Endothelial cell of umbilical vein (primary cell): ENCODE results near the gene SH2D3C. TPM values are rescaled to one million over a fixed set of nuclear protein-coding genes. Genes with fewer than 3 reads are reported as not detected.

Experiments
- BruUV-seq: library from RNA; stranded (reverse); fragments of 400-500 nt; replicated peaks from 2 replicates; lab custom pipeline; 2021; lab: Mats Ljungman, UMichigan
- CTCF ChIA-PET: fragments of 300-600, 350-600 bp; sonication (Branson Sonifier 250); formaldehyde crosslinking; loops from one replicate; lab custom pipeline; 2021; ENCODE audit warnings: antibody characterized with exemption, inconsistent platforms; lab: Charles Lee
- POLR2A ChIA-PET: fragments of 300-600, 350-600 bp; sonication (Branson Sonifier 250); formaldehyde crosslinking; loops from one replicate; lab custom pipeline; 2021; ENCODE audit warnings: antibody characterized with exemption, inconsistent platforms; lab: Charles Lee
- DNase-seq: peaks from one replicate; pipeline ENCODE4 v3.0.0-alpha.2; 2011; ENCODE audit warnings: low read depth, low spot score
- FAIRE-seq: peaks from 2 replicates; lab custom pipeline; 2011; peaks lifted over from hg19 to GRCh38; lab: Jason Lieb, UNC
- H2AFZ ChIP-seq: 2 replicates; pipeline ENCODE4 v1.6.0; 2012; ENCODE audit warnings: low read depth, low read length, control low read depth, inconsistent platforms
- H3K27ac ChIP-seq: 2 replicates; pipeline ENCODE4 v1.5.1; 2011; ENCODE audit warnings: low read depth, mild to moderate bottlenecking, control low read depth, low read length, moderate library complexity; ENCODE audit not compliant: insufficient read depth
- H3K27me3 ChIP-seq, 2 experiments: 2 replicates each; pipeline versions ENCODE4 v1.6.0 to v1.6.1; 2011; ENCODE audit warnings: low read length in 2 of 2, mixed read lengths in 1 of 2; ENCODE audit not compliant: control insufficient read depth in 2 of 2, insufficient read depth in 2 of 2
- H3K36me3 ChIP-seq, 2 experiments: 2 replicates in 1 of 2; 3 replicates in 1 of 2; pipeline ENCODE4 v1.5.1; 2011; ENCODE audit warnings: low read length in 2 of 2, mild to moderate bottlenecking in 1 of 2, moderate library complexity in 1 of 2; ENCODE audit not compliant: control insufficient read depth in 2 of 2, insufficient read depth in 2 of 2; ENCODE audit errors: extremely low read depth in 1 of 2
- H3K4me1 ChIP-seq: 3 replicates; pipeline ENCODE4 v1.5.1; 2011; ENCODE audit warnings: mild to moderate bottlenecking, low read length; ENCODE audit not compliant: control insufficient read depth, insufficient read depth; ENCODE audit errors: extremely low read depth
- H3K4me2 ChIP-seq: 2 replicates; pipeline ENCODE4 v1.6.1; 2011; ENCODE audit warnings: low read length, control low read depth, mixed read lengths; ENCODE audit not compliant: insufficient read depth
- H3K4me3 ChIP-seq, 3 experiments: fragments of 200-600 bp in 1 of 3; sonication (generic), shearing (Covaris generic) in 1 of 3; replicated peaks in 1 of 3; 2 replicates each; pipeline ENCODE4 v1.5.1; 2011 to 2016; ENCODE audit warnings: control low read depth in 3 of 3, low read length in 3 of 3, mild to moderate bottlenecking in 2 of 3, inconsistent platforms in 1 of 3, low read depth in 1 of 3, moderate library complexity in 1 of 3; ENCODE audit not compliant: insufficient read depth in 1 of 3
- H3K79me2 ChIP-seq: 2 replicates; pipeline ENCODE4 v1.6.0; 2012; ENCODE audit warnings: low read length, inconsistent platforms; ENCODE audit not compliant: control insufficient read depth, insufficient read depth
- H3K9ac ChIP-seq: replicated peaks from 2 replicates; pipeline ENCODE3; 2011; ENCODE audit warnings: low read length, control low read depth; ENCODE audit not compliant: insufficient read depth; ENCODE audit errors: extremely low read depth
- H3K9me1 ChIP-seq: replicated peaks from 3 replicates; pipeline ENCODE4 v1.6.0; 2011; ENCODE audit warnings: mild to moderate bottlenecking, low read length; ENCODE audit not compliant: control insufficient read depth, insufficient read depth; ENCODE audit errors: extremely low read depth
- H3K9me3 ChIP-seq: replicated peaks from 2 replicates; pipeline ENCODE4 v1.5.1; 2012; ENCODE audit warnings: low read length, inconsistent platforms; ENCODE audit not compliant: control insufficient read depth, insufficient read depth
- H4K20me1 ChIP-seq: replicated peaks from 2 replicates; pipeline ENCODE3; 2011; ENCODE audit warnings: mild to moderate bottlenecking, low read length; ENCODE audit not compliant: control insufficient read depth, insufficient read depth; ENCODE audit errors: extremely low read depth
- EZH2 ChIP-seq: IDR thresholded peaks from 2 replicates; pipeline ENCODE4 v1.6.1; 2012; ENCODE audit warnings: borderline replicate concordance, low read depth, mild to moderate bottlenecking, moderate library complexity, low read length, inconsistent platforms; ENCODE audit not compliant: severe bottlenecking
- FOS ChIP-seq: IDR thresholded peaks from 2 replicates; pipeline ENCODE4 v1.6.1; 2011; ENCODE audit warnings: mild to moderate bottlenecking, low read length, moderate library complexity, borderline replicate concordance; ENCODE audit not compliant: insufficient read depth
- GATA2 ChIP-seq: IDR thresholded peaks from 2 replicates; pipeline ENCODE4 v1.7.0; 2011; ENCODE audit warnings: low read depth, mild to moderate bottlenecking, moderate library complexity, mixed read lengths, low read length; ENCODE audit not compliant: insufficient read length, insufficient read depth
- JUN ChIP-seq: IDR thresholded peaks from 2 replicates; pipeline ENCODE4 v1.6.1; 2011; ENCODE audit warnings: borderline replicate concordance, low read depth; ENCODE audit not compliant: insufficient read length, insufficient read depth
- MYC ChIP-seq: IDR thresholded peaks from one replicate; pipeline ENCODE4 v1.6.1; 2011; ENCODE audit warnings: mild to moderate bottlenecking, low read depth, low read length
- POLR2A ChIP-seq: IDR thresholded peaks from 2 replicates; pipeline ENCODE4 v1.6.1; 2012; ENCODE audit warnings: low read depth, mild to moderate bottlenecking, control low read depth, low read length
- POLR2AphosphoS5 ChIP-seq: IDR thresholded peaks from 2 replicates; pipeline ENCODE4 v1.6.1; 2012; ENCODE audit warnings: low read depth, mild to moderate bottlenecking, control low read depth, low read length, moderate library complexity; ENCODE audit not compliant: insufficient read depth
- dilution Hi-C: fragments of 300-500 bp; cut with MboI; formaldehyde crosslinking; loops from one replicate; pipeline ENCODE4 v1.15.0; 2019; ENCODE audit warnings: low sequenced_read_pairs; ENCODE audit not compliant: extremely low pct_ligation_motif_present
- intact Hi-C: fragments of 100-400 bp; cut with micrococcal nuclease; formaldehyde crosslinking; loops from one replicate; pipeline ENCODE4 v1.10.0; 2022
- polyA plus RNA-seq, 4 experiments: library from polyadenylated mRNA; depleted of rRNA in 3 of 4; stranded (reverse) in 3 of 4; unstranded in 1 of 4; fragments of >200 nt; gene quantifications; 2 replicates each; pipeline versions ENCODE4 v1.2.1 to v1.2.3, GENCODE V29; 2011 to 2012; ENCODE audit warnings: missing spikeins in 1 of 4
- total RNA-seq: library from RNA; stranded (reverse); gene quantifications from 2 replicates; pipeline ENCODE4 v1.2.3, GENCODE V29; 2021
- TF ChIP-seq, protein P1 (sequence below): IDR thresholded peaks from 2 replicates; pipeline ENCODE4 v1.6.1; 2011; ENCODE audit not compliant: insufficient read depth, insufficient read length
- TF ChIP-seq, protein P2 (sequence below), 2 donors: IDR thresholded peaks; 1 replicate in 1 of 2; 2 replicates in 1 of 2; pipeline ENCODE4 v1.5.1; 2011; ENCODE audit warnings: low read length in 2 of 2, mild to moderate bottlenecking in 2 of 2, moderate library complexity in 2 of 2, control low read depth in 1 of 2, inconsistent platforms in 1 of 2, low read depth in 1 of 2; ENCODE audit not compliant: insufficient read depth in 1 of 2; ENCODE audit errors: extremely low read depth in 1 of 2

The SH2D3C gene
- total and polyA plus RNA-seq, 2 donors (not counting 3 experiments of a cell fraction or from before 2014, with no cell fraction given), result 95.0 to 173 TPM

DNA sequence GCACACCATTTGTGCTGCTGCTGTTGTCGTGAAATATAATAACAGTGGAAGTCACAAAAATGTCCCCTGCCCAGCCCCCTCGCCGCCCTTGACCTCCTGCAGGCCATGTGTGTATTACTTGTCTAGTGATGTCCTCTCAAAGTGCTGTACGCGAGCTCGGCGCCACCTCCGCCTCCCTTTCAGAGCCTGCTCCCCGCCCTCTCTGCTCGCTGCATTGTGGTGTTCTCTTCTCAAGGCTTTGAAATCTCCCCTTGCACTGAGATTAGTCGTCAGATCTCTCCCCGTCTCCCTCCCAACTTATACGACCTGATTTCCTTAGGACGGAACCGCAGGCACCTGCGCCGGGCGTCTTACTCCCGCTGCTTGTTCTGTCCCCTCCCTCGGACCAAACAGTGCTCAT, 86.4 kb downstream of the SH2D3C start:
- Histone ChIP-seq H3K4me1 (no peaks in the 10 kb centered on the region), H3K36me3 (peaks cover 0 to 14% of the 10 kb centered on the region in 2 experiments), H4K20me1 (no peaks in the 10 kb centered on the region), H3K9ac (no peak overlapping the region), H3K9me1 (no peaks in the 10 kb centered on the region), H3K79me2 (no peaks in the 10 kb centered on the region), H3K9me3 (no peaks in the 10 kb centered on the region), H3K27ac (no peak overlapping the region), H2AFZ (no peak overlapping the region), H3K4me3 (no peak overlapping the region), H3K27me3 (no peaks in the 10 kb centered on the region), H3K4me2 (no peak overlapping the region)
- intact Hi-C loops (no loop called here), dilution Hi-C loops (no loop called here)
- no peak for DNase-seq
- ChIA-PET CTCF (no interaction called here), POLR2A (no interaction called here)
- BruUV-seq, result no TSS peak
- TF ChIP-seq EZH2 (no peak), POLR2AphosphoS5 (no peak), GATA2 (no peak)
- no peak for FAIRE-seq

DNA sequence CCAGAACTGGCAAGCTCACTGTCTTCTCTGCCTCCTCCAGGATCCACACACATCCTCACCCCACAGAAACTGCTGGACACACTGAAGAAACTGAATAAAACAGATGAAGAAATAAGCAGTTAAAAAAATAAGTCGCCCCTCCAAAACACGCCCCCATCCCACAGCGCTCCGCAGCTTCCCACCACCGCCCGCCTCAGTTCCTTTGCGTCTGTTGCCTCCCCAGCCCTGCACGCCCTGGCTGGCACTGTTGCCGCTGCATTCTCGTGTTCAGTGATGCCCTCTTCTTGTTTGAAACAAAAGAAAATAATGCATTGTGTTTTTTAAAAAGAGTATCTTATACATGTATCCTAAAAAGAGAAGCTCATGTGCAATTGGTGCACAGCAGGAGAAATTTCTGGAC, 87.7 kb downstream of the SH2D3C start:
- no peak overlapping the region for H3K4me2 ChIP-seq
- intact Hi-C loops, result no loop called here
- H3K36me3 ChIP-seq, result peaks cover 0 to 19% of the 10 kb centered on the region in 2 experiments
- FAIRE-seq, result no peak
- no peaks in the 10 kb centered on the region for H4K20me1 ChIP-seq
- no peaks in the 10 kb centered on the region for H3K9me3 ChIP-seq
- H3K4me3 ChIP-seq, result no peak overlapping the region
- no peak overlapping the region for H2AFZ ChIP-seq
- POLR2A ChIA-PET, result no interaction called here
- BruUV-seq, result no TSS peak
- no peak for DNase-seq
- H3K27me3 ChIP-seq, result no peaks in the 10 kb centered on the region
- TF ChIP-seq GATA2 (no peak), FOS (no peak), JUN (no peak), MYC (no peak), POLR2AphosphoS5 (no peak), POLR2A (no peak), EZH2 (no peak)
- TF ChIP-seq, protein P1, sequence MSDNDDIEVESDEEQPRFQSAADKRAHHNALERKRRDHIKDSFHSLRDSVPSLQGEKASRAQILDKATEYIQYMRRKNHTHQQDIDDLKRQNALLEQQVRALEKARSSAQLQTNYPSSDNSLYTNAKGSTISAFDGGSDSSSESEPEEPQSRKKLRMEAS, result no peak
- TF ChIP-seq, protein P2, sequence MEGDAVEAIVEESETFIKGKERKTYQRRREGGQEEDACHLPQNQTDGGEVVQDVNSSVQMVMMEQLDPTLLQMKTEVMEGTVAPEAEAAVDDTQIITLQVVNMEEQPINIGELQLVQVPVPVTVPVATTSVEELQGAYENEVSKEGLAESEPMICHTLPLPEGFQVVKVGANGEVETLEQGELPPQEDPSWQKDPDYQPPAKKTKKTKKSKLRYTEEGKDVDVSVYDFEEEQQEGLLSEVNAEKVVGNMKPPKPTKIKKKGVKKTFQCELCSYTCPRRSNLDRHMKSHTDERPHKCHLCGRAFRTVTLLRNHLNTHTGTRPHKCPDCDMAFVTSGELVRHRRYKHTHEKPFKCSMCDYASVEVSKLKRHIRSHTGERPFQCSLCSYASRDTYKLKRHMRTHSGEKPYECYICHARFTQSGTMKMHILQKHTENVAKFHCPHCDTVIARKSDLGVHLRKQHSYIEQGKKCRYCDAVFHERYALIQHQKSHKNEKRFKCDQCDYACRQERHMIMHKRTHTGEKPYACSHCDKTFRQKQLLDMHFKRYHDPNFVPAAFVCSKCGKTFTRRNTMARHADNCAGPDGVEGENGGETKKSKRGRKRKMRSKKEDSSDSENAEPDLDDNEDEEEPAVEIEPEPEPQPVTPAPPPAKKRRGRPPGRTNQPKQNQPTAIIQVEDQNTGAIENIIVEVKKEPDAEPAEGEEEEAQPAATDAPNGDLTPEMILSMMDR (IDR thresholded peaks at IDR 0.05; ENCODE audit: extremely low read depth in 1 of 2, insufficient read depth in 1 of 2, low read depth in 1 of 2, low read length in 2 of 2), result no peak
- no peaks in the 10 kb centered on the region for H3K79me2 ChIP-seq
- H3K9ac ChIP-seq, result no peak overlapping the region
- no peak overlapping the region for H3K27ac ChIP-seq
- no peaks in the 10 kb centered on the region for H3K4me1 ChIP-seq
- CTCF ChIA-PET, result interaction anchor here (1.5 kb wide), 1 partner anchor 179 kb away, joined by 3 read pairs; no protein-coding TSS in a partner anchor
- dilution Hi-C loops, result no loop called here
- no peaks in the 10 kb centered on the region for H3K9me1 ChIP-seq
